ENCODE measurements around the gene POLN.

Gene POLN

GRCh38 chr4:2067446-2068197 lies 174.3 kb downstream of the POLN start:
- DNase-seq = no peak

GRCh38 chr4:2066571-2067445 lies 175.1 kb downstream of the POLN start:
- DNase-seq = no peak

GRCh38 chr4:2066011-2066551 lies 175.8 kb downstream of the POLN start:
- no peak for DNase-seq

GRCh38 chr4:2065106-2065930 lies 176.6 kb downstream of the POLN start:
- DNase-seq = no peak

- DNase-seq = no peak
Measured at GRCh38 chr4:2064276-2064991, 177.5 kb downstream of the POLN start.

- DNase-seq = no peak
Measured at GRCh38 chr4:2063557-2064275, 178.2 kb downstream of the POLN start.

GRCh38 chr4:2062808-2063524 lies 179.0 kb downstream of the POLN start:
- DNase-seq = no peak

GRCh38 chr4:2062168-2062807 lies 179.6 kb downstream of the POLN start:
- no peak for DNase-seq

- DNase-seq = no peak
Measured at GRCh38 chr4:2061186-2062131, 180.5 kb downstream of the POLN start.

GRCh38 chr4:2060611-2061185 lies 181.2 kb downstream of the POLN start:
- no peak for DNase-seq

GRCh38 chr4:2059726-2060602 lies 182.0 kb downstream of the POLN start:
- no peak for DNase-seq

GRCh38 chr4:2059046-2059725 lies 182.7 kb downstream of the POLN start, which contains the start of gene NAT8L:
TSS of gene NAT8L (plus strand) at chr4:2059327. CDS start at chr4:2059512, 185 bp downstream.
- no peak for DNase-seq

GRCh38 chr4:2058264-2059045 lies 183.5 kb downstream of the POLN start:
- no peak for DNase-seq

GRCh38 chr4:2057382-2058065 lies 184.4 kb downstream of the POLN start:
- DNase-seq = no peak

- DNase-seq = no peak
Measured at GRCh38 chr4:2054217-2054616, 187.7 kb downstream of the POLN start.
